ENCODE measurements around the gene TIAM1. TPM values are rescaled to one million over a fixed set of nuclear protein-coding genes. Genes with fewer than 3 reads are reported as not detected.

The TIAM1 gene
- total RNA-seq, 1 donor from 2014 or later = 23.3 TPM

DNA sequence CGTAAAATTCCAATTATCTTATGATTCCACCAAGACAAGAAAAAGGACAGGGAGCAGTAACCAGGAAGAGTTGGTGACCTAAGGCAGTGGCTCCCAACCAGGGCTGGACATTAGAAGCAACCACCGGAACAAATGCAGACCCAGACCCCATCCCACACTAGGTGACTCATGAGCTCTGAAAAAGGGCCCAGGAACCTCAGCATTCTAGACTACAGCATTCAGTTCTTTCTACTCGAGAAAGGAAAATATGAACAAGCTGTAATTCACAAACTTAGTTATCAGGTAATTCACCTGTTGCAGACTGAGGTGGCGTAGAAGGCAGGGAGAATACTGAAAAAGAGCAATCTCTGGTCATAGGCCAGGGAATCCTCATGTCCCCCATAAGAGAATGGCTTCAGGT lies 167.3 kb downstream of the TIAM1 start:
- Mint-ChIP-seq H3K27ac (ENCODE audit: unreplicated experiment) (no peak overlapping the region), H3K9me3 (ENCODE audit: unreplicated experiment) (peaks cover 3% of the 10 kb centered on the region), H3K4me3 (ENCODE audit: unreplicated experiment) (no peak overlapping the region), H3K27me3 (ENCODE audit: unreplicated experiment) (peaks cover 4% of the 10 kb centered on the region), H3K36me3 (ENCODE audit: unreplicated experiment) (no peaks in the 10 kb centered on the region), H3K4me1 (ENCODE audit: low read depth, unreplicated experiment) (peaks cover 24% of the 10 kb centered on the region)
- no peak for DNase-seq
- TF ChIP-seq, protein P1, sequence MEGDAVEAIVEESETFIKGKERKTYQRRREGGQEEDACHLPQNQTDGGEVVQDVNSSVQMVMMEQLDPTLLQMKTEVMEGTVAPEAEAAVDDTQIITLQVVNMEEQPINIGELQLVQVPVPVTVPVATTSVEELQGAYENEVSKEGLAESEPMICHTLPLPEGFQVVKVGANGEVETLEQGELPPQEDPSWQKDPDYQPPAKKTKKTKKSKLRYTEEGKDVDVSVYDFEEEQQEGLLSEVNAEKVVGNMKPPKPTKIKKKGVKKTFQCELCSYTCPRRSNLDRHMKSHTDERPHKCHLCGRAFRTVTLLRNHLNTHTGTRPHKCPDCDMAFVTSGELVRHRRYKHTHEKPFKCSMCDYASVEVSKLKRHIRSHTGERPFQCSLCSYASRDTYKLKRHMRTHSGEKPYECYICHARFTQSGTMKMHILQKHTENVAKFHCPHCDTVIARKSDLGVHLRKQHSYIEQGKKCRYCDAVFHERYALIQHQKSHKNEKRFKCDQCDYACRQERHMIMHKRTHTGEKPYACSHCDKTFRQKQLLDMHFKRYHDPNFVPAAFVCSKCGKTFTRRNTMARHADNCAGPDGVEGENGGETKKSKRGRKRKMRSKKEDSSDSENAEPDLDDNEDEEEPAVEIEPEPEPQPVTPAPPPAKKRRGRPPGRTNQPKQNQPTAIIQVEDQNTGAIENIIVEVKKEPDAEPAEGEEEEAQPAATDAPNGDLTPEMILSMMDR (IDR thresholded peaks at IDR 0.05; ENCODE audit: partially characterized antibody, unreplicated experiment) = no peak

DNA sequence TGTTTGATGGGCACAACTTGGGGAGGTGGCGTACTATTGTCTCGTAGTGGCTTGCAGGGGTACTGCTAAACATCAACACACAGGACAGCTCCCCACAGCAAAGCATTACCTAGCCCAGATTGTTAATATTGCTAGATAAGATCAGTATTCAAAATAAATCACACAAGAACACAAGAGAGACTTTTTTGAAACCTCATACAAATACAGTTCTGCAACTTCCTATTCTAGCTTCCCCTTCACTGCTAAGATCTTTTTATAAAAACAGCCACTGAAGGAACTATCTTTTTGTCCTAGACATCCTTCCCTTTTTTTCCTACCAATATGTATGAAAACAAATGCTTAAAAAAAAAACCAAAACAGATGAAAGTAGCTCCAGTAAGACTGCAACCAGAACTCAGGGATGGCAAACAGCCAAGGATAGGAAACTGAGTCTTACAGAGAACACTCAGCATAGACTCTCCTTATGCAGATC lies 167.9 kb downstream of the TIAM1 start:
- peaks cover 2% of the 10 kb centered on the region for H3K27me3 Mint-ChIP-seq (ENCODE audit: unreplicated experiment)
- H3K36me3 Mint-ChIP-seq (ENCODE audit: unreplicated experiment) = no peaks in the 10 kb centered on the region
- peaks cover 30% of the 10 kb centered on the region for H3K4me1 Mint-ChIP-seq (ENCODE audit: low read depth, unreplicated experiment)
- no peak overlapping the region for H3K4me3 Mint-ChIP-seq (ENCODE audit: unreplicated experiment)
- DNase-seq = no peak
- TF ChIP-seq, protein P1 (IDR thresholded peaks at IDR 0.05; ENCODE audit: partially characterized antibody, unreplicated experiment) = no peak
- H3K27ac Mint-ChIP-seq (ENCODE audit: unreplicated experiment) = no peak overlapping the region
- H3K9me3 Mint-ChIP-seq (ENCODE audit: unreplicated experiment) = peaks cover 3% of the 10 kb centered on the region

DNA sequence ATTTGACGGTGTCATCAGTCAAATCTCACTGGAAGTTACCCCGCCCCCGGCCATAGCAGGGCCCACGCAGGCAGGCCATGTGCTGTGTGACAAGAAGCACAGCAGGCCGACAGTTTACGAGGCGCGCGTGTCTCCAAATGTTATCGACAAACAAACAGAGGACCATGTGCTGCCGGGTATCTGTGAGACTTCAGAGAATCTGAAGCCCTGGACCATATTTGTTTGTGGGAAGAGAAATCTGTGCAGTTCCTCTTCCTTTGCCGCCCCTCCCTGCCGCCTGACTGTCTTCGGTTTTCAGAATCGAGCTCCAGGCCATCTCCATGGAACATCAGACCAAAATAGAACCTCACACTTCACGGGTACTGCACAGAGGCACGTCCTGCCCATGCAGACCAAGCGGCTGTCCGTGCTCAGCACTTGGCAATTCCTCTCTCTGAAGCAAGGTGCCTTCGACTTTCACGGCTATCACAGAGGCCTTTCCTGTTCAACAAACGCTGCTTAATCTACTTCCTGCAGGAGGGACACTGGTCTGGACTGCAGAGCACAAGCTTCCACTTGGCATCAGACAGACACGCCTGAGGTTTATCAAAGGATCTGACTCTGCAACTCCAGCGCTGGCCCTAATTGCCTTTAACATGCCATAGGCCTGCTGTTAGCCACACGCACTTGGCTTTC lies 170.0 kb downstream of the TIAM1 start:
- Mint-ChIP-seq H3K27ac (ENCODE audit: unreplicated experiment) (peak overlapping the region; percentile 86), H3K4me3 (ENCODE audit: unreplicated experiment) (no peak overlapping the region), H3K9me3 (ENCODE audit: unreplicated experiment) (peaks cover 3% of the 10 kb centered on the region), H3K27me3 (ENCODE audit: unreplicated experiment) (peaks cover 2% of the 10 kb centered on the region), H3K36me3 (ENCODE audit: unreplicated experiment) (peaks cover 5% of the 10 kb centered on the region), H3K4me1 (ENCODE audit: low read depth, unreplicated experiment) (peaks cover 32% of the 10 kb centered on the region)
- TF ChIP-seq, protein P1 (IDR thresholded peaks at IDR 0.05; ENCODE audit: partially characterized antibody, unreplicated experiment) = no peak
- DNase-seq = peak; percentile 55

DNA sequence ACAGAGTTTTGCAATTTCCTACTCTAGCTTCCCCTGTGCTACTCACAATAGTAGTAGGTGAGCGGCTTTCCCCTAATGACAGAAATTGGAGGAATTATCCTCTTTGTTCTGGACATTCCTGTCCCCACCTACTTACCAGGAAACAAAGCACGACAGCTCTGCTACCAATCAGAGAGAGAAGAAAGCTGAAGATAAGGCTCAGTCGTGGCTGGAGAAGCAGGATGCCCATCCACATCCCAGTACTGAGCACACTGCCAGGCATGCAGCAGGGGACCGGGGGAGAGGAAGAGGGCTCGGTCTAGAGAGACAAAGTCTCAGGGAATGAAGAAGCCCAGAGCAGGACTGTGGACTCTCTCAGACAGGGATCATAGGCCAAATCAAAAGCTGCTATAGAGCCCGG lies 171.7 kb downstream of the TIAM1 start:
- peaks cover 32% of the 10 kb centered on the region for H3K4me1 Mint-ChIP-seq (ENCODE audit: low read depth, unreplicated experiment)

More for the DNA sequence above, 171.7 kb downstream of the TIAM1 start:
- TF ChIP-seq, protein P1 (IDR thresholded peaks at IDR 0.05; ENCODE audit: partially characterized antibody, unreplicated experiment) = no peak
- peak overlapping the region; percentile 6 for H3K4me3 Mint-ChIP-seq (ENCODE audit: unreplicated experiment)
- peaks cover 3% of the 10 kb centered on the region for H3K9me3 Mint-ChIP-seq (ENCODE audit: unreplicated experiment)
- H3K27ac Mint-ChIP-seq (ENCODE audit: unreplicated experiment) = peak overlapping the region; percentile 84
- no peak for DNase-seq
- peaks cover 5% of the 10 kb centered on the region for H3K36me3 Mint-ChIP-seq (ENCODE audit: unreplicated experiment)
- peaks cover 2% of the 10 kb centered on the region for H3K27me3 Mint-ChIP-seq (ENCODE audit: unreplicated experiment)
